K562 (cell line): Measurements from ENCODE around the gene TSHZ1. TPM values are rescaled to one million over a fixed set of nuclear protein-coding genes. Genes with fewer than 3 reads are reported as not detected.

ENCODE experiments used
- ATAC-seq: fragments of 200-7000 bp; cut with Tn5 transposase; 3 replicates; pipeline ENCODE4 v1.9.1; 2020; ENCODE audit warnings: moderate library complexity
- BruUV-seq: library from RNA; stranded (reverse); fragments of 400-500 nt; replicated peaks from 2 replicates; lab custom pipeline; 2021; lab: Mats Ljungman, UMichigan
- CTCF ChIA-PET: fragments of 300-600 bp; formaldehyde crosslinking; extraction: SDS; loops from one replicate; lab custom pipeline; 2021; ENCODE audit warnings: low intra/inter-chr PET ratio; lab: Yijun Ruan, JAX
- POLR2A ChIA-PET: fragments of 300-600, 350-650 bp; sonication (Branson Sonifier 250); formaldehyde crosslinking; extraction: SDS; loops from one replicate; lab custom pipeline; 2021; ENCODE audit warnings: antibody characterized with exemption, inconsistent platforms; lab: Yijun Ruan, JAX
- DNase-seq, 4 experiments: peaks; one replicate each; pipeline versions ENCODE4 v3.0.0 to v3.0.0-alpha.2; 2011 to 2018; ENCODE audit warnings: low spot score in 3 of 4, mixed read lengths in 3 of 4; ENCODE audit errors: extremely low read depth in 1 of 4
- FAIRE-seq: peaks from 2 replicates; lab custom pipeline; 2011; peaks lifted over from hg19 to GRCh38; lab: Jason Lieb, UNC
- H2AFZ ChIP-seq: 2 replicates; pipeline ENCODE4 v1.6.0; 2011; ENCODE audit warnings: low read depth, low read length, control low read depth, inconsistent platforms
- H3K27ac ChIP-seq: fragments of 200-600 bp; 3 replicates; pipeline ENCODE4 v1.8.0; 2011; ENCODE audit warnings: low read depth, mild to moderate bottlenecking, control low read depth, inconsistent platforms, low read length, moderate library complexity, mixed read lengths; ENCODE audit errors: extremely low read depth
- H3K27me3 ChIP-seq, 2 experiments: fragments of 300-600 bp in 1 of 2; 2 replicates in 1 of 2; 3 replicates in 1 of 2; pipeline versions ENCODE4 v1.6.0 to v1.8.0; 2011; ENCODE audit warnings: inconsistent platforms in 2 of 2, low read length in 2 of 2, mild to moderate bottlenecking in 1 of 2, mixed read lengths in 1 of 2, moderate library complexity in 1 of 2; ENCODE audit not compliant: control insufficient read depth in 2 of 2, insufficient read depth in 2 of 2
- H3K36me3 ChIP-seq: fragments of 300-600 bp; 3 replicates; pipeline ENCODE4 v1.8.0; 2011; ENCODE audit warnings: mild to moderate bottlenecking, low read length, inconsistent platforms; ENCODE audit not compliant: control insufficient read depth, insufficient read depth
- H3K4me1 ChIP-seq, 2 experiments: fragments of 200-600 bp in 1 of 2; replicated peaks in 1 of 2; 2 replicates in 1 of 2; 3 replicates in 1 of 2; pipeline versions ENCODE4 v1.5.1 to v1.8.0; 2011; ENCODE audit warnings: inconsistent platforms in 2 of 2, low read length in 2 of 2, mild to moderate bottlenecking in 1 of 2, mixed read lengths in 1 of 2, moderate library complexity in 1 of 2; ENCODE audit not compliant: control insufficient read depth in 2 of 2, insufficient read depth in 2 of 2
- H3K4me2 ChIP-seq: 2 replicates; pipeline ENCODE4 v1.6.1; 2011; ENCODE audit warnings: low read length, control low read depth, inconsistent platforms, mixed read lengths; ENCODE audit not compliant: insufficient read depth
- H3K4me3 ChIP-seq: fragments of 200-600 bp; sonication (generic), shearing (Covaris generic); 2 replicates; pipeline ENCODE4 v1.5.1; 2016; ENCODE audit warnings: control low read depth, inconsistent platforms
- H3K79me2 ChIP-seq: fragments of 200-600 bp; 3 replicates; pipeline ENCODE4 v1.8.0; 2011; ENCODE audit warnings: low read length, inconsistent platforms; ENCODE audit not compliant: control insufficient read depth, insufficient read depth
- H3K9ac ChIP-seq, 2 experiments: 2 replicates each; pipeline versions ENCODE4 v1.6.0 to v1.6.1; 2011; ENCODE audit warnings: low read depth in 2 of 2, low read length in 2 of 2, control low read depth in 1 of 2, inconsistent platforms in 1 of 2, mild to moderate bottlenecking in 1 of 2, mixed read lengths in 1 of 2; ENCODE audit not compliant: insufficient read depth in 1 of 2
- H3K9me1 ChIP-seq: one replicate; pipeline ENCODE4 v1.6.0; 2011; ENCODE audit warnings: inconsistent platforms, mild to moderate bottlenecking, low read length, moderate library complexity; ENCODE audit not compliant: control insufficient read depth, insufficient read depth
- H3K9me3 ChIP-seq: replicated peaks from 2 replicates; pipeline ENCODE4 v1.5.1; 2011; ENCODE audit warnings: low read depth, low read length, inconsistent platforms; ENCODE audit not compliant: control insufficient read depth, insufficient read depth
- H4K20me1 ChIP-seq: replicated peaks from 2 replicates; pipeline ENCODE4 v1.6.1; 2011; ENCODE audit warnings: low read length, inconsistent platforms, mixed read lengths; ENCODE audit not compliant: control insufficient read depth, insufficient read depth
- BRF1 ChIP-seq: IDR thresholded peaks from 3 replicates; pipeline ENCODE4 v1.6.1; 2011; ENCODE audit warnings: borderline replicate concordance, mild to moderate bottlenecking; ENCODE audit not compliant: insufficient read length; ENCODE audit errors: extremely low read depth
- CHD2 ChIP-seq: IDR thresholded peaks from 2 replicates; pipeline ENCODE4 v1.6.1; 2011; ENCODE audit warnings: low read depth, low read length
- CXXC5 ChIP-seq: fragments of 250-450 bp; sonication (Bioruptor Pico); IDR thresholded peaks from 2 replicates; pipeline ENCODE4 v1.8.0; 2022; ENCODE audit warnings: inconsistent platforms, mild to moderate bottlenecking, moderate library complexity
- EZH2 ChIP-seq: IDR thresholded peaks from 2 replicates; pipeline ENCODE4 v1.6.1; 2012; ENCODE audit warnings: low read depth, mild to moderate bottlenecking, inconsistent platforms, low read length, borderline replicate concordance
- MCM7 ChIP-seq, 2 experiments: fragments of 450-650 bp; IDR thresholded peaks; 2 replicates each; pipeline ENCODE4 v1.6.1; 2016 to 2018
- POLR2B ChIP-seq: fragments of 450-650 bp; IDR thresholded peaks from 2 replicates; pipeline ENCODE4 v1.6.1; 2018; ENCODE audit warnings: low read depth; ENCODE audit not compliant: partially characterized antibody
- STAT5B ChIP-seq: fragments of 250-450 bp; sonication (Bioruptor Pico); IDR thresholded peaks from 2 replicates; pipeline ENCODE4 v1.8.0; 2021; ENCODE audit warnings: mild to moderate bottlenecking, inconsistent platforms
- ZBTB11 ChIP-seq, 3 experiments: fragments of 200-800 bp in 1 of 3; fragments of 250-450 bp in 1 of 3; fragments of 450-650 bp in 1 of 3; sonication (Bioruptor Pico) in 1 of 3; sonication (Bioruptor generic) in 1 of 3; formaldehyde crosslinking in 1 of 3; IDR thresholded peaks; 2 replicates each; pipeline versions ENCODE4 v1.6.1 to v1.8.0; 2016 to 2022; ENCODE audit warnings: mild to moderate bottlenecking in 2 of 3, missing genetic modification characterization in 2 of 3, missing compliant biosample characterization in 1 of 3, moderate library complexity in 1 of 3
- ZFP30 ChIP-seq: fragments of 250-450 bp; sonication (Bioruptor Pico); IDR thresholded peaks from 2 replicates; pipeline ENCODE4 v1.8.0; 2022; ENCODE audit warnings: moderate library complexity, mild to moderate bottlenecking, inconsistent platforms, borderline replicate concordance
- WGBS: fragments of 100-300 bp; shearing (Covaris generic); methylation state at CpG from one replicate; pipeline ENCODE4 v1.1.6; 2016; ENCODE audit warnings: low coverage, mixed read lengths; ENCODE audit not compliant: insufficient coverage; ENCODE audit errors: missing lambda C conversion rate; 5-methylcytosine and 5-hydroxymethylcytosine counted together
- in situ Hi-C: fragments of 300-500 bp; cut with MboI; formaldehyde crosslinking; loops from 4 replicates; pipeline ENCODE4 v1.15.0; 2018; ENCODE audit warnings: inconsistent platforms, mixed read lengths
- intact Hi-C: fragments of 100-400 bp; cut with micrococcal nuclease; formaldehyde crosslinking; loops from 2 replicates; pipeline ENCODE4 v1.14.2; 2022
- polyA plus RNA-seq, 8 experiments: library from polyadenylated mRNA; depleted of rRNA in 4 of 8; stranded (reverse) in 5 of 8; unstranded in 3 of 8; fragments of >200 nt; fragmentation: Nextera tagmentation in 2 of 8; fragmentation: Illumina TruSeq in 1 of 8; extraction: Ambion mirVana in 2 of 8; extraction: Trizol in 1 of 8; gene quantifications; 2 replicates each; pipeline versions ENCODE4 v1.2.1 to v1.2.3, GENCODE V29; 2011 to 2014; ENCODE audit warnings: inconsistent platforms in 1 of 8, missing spikeins in 1 of 8
- total RNA-seq, 7 experiments: library from RNA; depleted of rRNA in 6 of 7; stranded (reverse); fragments of >200 nt in 6 of 7; fragmentation: Illumina TruSeq in 2 of 7; extraction: Trizol in 2 of 7; gene quantifications; 2 replicates each; pipeline versions ENCODE4 v1.2.1 to v1.2.3, GENCODE V29; 2011 to 2021; ENCODE audit warnings: low replicate concordance in 1 of 7

The TSHZ1 gene
- total and polyA plus RNA-seq, 9 of the 15 experiments (the other 6 are each of a cell fraction or from before 2014, with no cell fraction given): 1.1 to 7.2 (median 2.7) TPM

- TF ChIP-seq ZBTB11 (CRISPR knock-in tag; IDR thresholded peaks at IDR 0.05): no peak
Observed at GRCh38 chr18:75170022-75170789, 40.4 kb upstream of the TSHZ1 start (continued).

DNA sequence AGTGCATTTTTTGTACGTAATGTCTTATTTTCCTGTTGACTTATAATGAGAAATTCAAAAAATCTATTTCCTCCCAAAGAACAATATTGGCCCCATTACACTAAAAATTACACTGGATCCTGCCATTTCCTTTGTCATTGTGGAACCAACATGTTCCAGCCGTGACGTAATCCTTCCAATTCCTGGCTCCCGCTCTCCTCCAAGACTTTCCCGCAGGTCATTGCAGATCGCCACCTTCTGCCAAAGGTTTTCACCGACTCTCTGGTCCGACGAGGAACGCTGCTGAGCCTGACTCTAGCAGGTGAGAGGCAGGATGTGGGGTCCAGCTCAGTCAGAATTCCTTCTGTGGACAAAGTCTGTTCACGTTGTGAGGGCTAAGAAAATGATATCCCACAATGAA is 39.7 kb upstream of the TSHZ1 start:
- intact Hi-C loops: loop anchor here (5.0 kb wide), 1 partner anchor 71 kb away; no protein-coding TSS in a partner anchor
- Histone ChIP-seq H4K20me1 (no peaks in the 10 kb centered on the region), H3K79me2 (no peaks in the 10 kb centered on the region), H3K4me3 (no peak overlapping the region), H3K9ac (no peak overlapping the region), H3K36me3 (no peaks in the 10 kb centered on the region), H3K4me1 (peaks cover 0 to 8% of the 10 kb centered on the region in 2 experiments; a peak in 2 of 5 replicates), H3K27me3 (peaks cover 11 to 59% of the 10 kb centered on the region in 2 experiments; a peak in 4 of 5 replicates), H3K9me3 (no peaks in the 10 kb centered on the region), H3K9me1 (no peaks in the 10 kb centered on the region), H3K27ac (no peak overlapping the region), H2AFZ (no peak overlapping the region), H3K4me2 (no peak overlapping the region)
- in situ Hi-C loops: no loop called here
- ChIA-PET POLR2A (no interaction called here), CTCF (interaction anchor here (0.7 kb wide), 1 partner anchor 308 kb away, joined by 3 read pairs; no protein-coding TSS in a partner anchor)
- no peak for FAIRE-seq
- no peak for ATAC-seq
- no TSS peak for BruUV-seq
- DNase-seq: no peak
- 25% methylated on average over 11 of the region's 11 CpGs for WGBS
- TF ChIP-seq CHD2: no peak
- no peak for TF ChIP-seq ZFP30 (CRISPR knock-in tag)
- no peak for TF ChIP-seq STAT5B
- no peak for TF ChIP-seq MCM7 (IDR thresholded peaks at IDR 0.05)
- no peak for TF ChIP-seq POLR2B
- no peak for TF ChIP-seq EZH2
- no peak for TF ChIP-seq BRF1
- no peak for TF ChIP-seq CXXC5 (CRISPR knock-in tag)
- no peak for TF ChIP-seq ZBTB11 (CRISPR knock-in tag; IDR thresholded peaks at IDR 0.05)
